ENCODE data around the gene SUGP1. TPM values are rescaled to one million over a fixed set of nuclear protein-coding genes. Genes with fewer than 3 reads are reported as not detected.

The SUGP1 gene
- total and polyA plus RNA-seq, 2 of the 4 experiments (the other 2 are of a cell fraction), result 33.2 to 35.8 TPM

GRCh38 chr19:19274146-19274545, 46.2 kb downstream of the SUGP1 start (continued):
- TF ChIP-seq RFX5 (IDR thresholded peaks at IDR 0.05; ENCODE audit: low read depth, low read length) (no peak), SMC3 (IDR thresholded peaks at IDR 0.05; ENCODE audit: low read depth, low read length) (no peak), MXI1 (IDR thresholded peaks at IDR 0.05; ENCODE audit: borderline replicate concordance, low read depth, low read length) (no peak)

- Histone ChIP-seq H3K4ac (ENCODE audit: low read depth, low read length) (peak overlapping the region; percentile 77; the same call in 1 of the 2 replicates), H3K9me3 (ENCODE audit: control insufficient read depth, insufficient read depth, low read length) (no peaks in the 10 kb centered on the region), H3K9ac (ENCODE audit: low read depth, low read length) (peak overlapping the region; percentile 38; the same call in 1 of the 2 replicates), H4K91ac (ENCODE audit: insufficient read depth, low read depth, low read length) (peak overlapping the region; percentile 46; the same call in 1 of the 2 replicates), H2AFZ (replicated peaks; ENCODE audit: low read length, poor library complexity) (peak overlapping the region; percentile 92), H3K23ac (ENCODE audit: low read depth, low read length) (peak overlapping the region; percentile 51; the same call in 1 of the 2 replicates), H3K4me2 (ENCODE audit: low read depth, low read length) (peak overlapping the region; percentile 13), H4K8ac (ENCODE audit: low read depth in 2 of 2, low read length in 2 of 2) (peak overlapping the region; percentile 88; a peak in 3 of 4 replicates), H3K56ac (ENCODE audit: extremely low read depth, insufficient read depth, low read length) (no peak overlapping the region), H4K5ac (ENCODE audit: low read depth, low read length) (peak overlapping the region; percentile 3), H4K20me1 (ENCODE audit: insufficient read depth, low read length) (no peaks in the 10 kb centered on the region; the same call in 1 of the 2 replicates), H3K36me3 (ENCODE audit: control insufficient read depth, insufficient read depth, low read length) (peaks cover 14% of the 10 kb centered on the region; the same call in 1 of the 2 replicates), H3K18ac (ENCODE audit: low read depth, low read length) (no peak overlapping the region), H3K27ac (ENCODE audit: insufficient read depth, low read length) (no peak overlapping the region), H3K4me1 (ENCODE audit: control insufficient read depth, insufficient read depth, low read length) (peaks cover 2% of the 10 kb centered on the region; the same call in 1 of the 2 replicates), H3K27me3 (ENCODE audit: control insufficient read depth, insufficient read depth, low read length) (no peaks in the 10 kb centered on the region; the same call in 1 of the 2 replicates), H3K79me1 (ENCODE audit: low read depth in 1 of 2, low read length in 2 of 2) (0 out of 4 replicates have a peak, but pooled peaks cover 0 to 6% of the 10 kb centered on the region in 2 experiments), H3K14ac (replicated peaks; ENCODE audit: low read depth, low read length) (peak overlapping the region; percentile 76), H3K9me1 (ENCODE audit: insufficient read depth, low read length) (peaks cover 4% of the 10 kb centered on the region; the same call in 1 of the 2 replicates), H2BK120ac (ENCODE audit: low read depth, low read length) (no peak overlapping the region; the same call in 1 of the 2 replicates), H2AK5ac (ENCODE audit: low read depth, low read length) (peak overlapping the region; percentile 73; the same call in 1 of the 2 replicates), H2BK5ac (ENCODE audit: low read depth, low read length, poor library complexity, severe bottlenecking) (no peak overlapping the region), H3K4me3 (ENCODE audit: insufficient read depth, low read depth, low read length) (no peak overlapping the region), H2BK15ac (ENCODE audit: low read depth, low read length) (no peak overlapping the region; the same call in 2 of the 3 replicates), H2BK20ac (ENCODE audit: low read depth, low read length) (0 out of 2 replicates have a peak overlapping the region, but pooled peaks have one; percentile 45), H2AK9ac (replicated peaks; ENCODE audit: low read depth, low read length, poor library complexity) (no peak overlapping the region)
- ATAC-seq (ENCODE audit: low read depth) (no peak), DNase-seq (no peak)
- POLR2A ChIA-PET (ENCODE audit: unreplicated experiment), result no interaction called here
- WGBS, 2 experiments (ENCODE audit: extremely low coverage in 2 of 2, insufficient read length in 1 of 2), result 89% methylated on average over 2 of the region's 8 CpGs; no CpG with 5 or more reads in 1 of the 2 experiments
- intact Hi-C loops (cut with micrococcal nuclease), result no loop called here
- BruUV-seq (replicated peaks), result no TSS peak
- no peak for TF ChIP-seq MAZ (IDR thresholded peaks at IDR 0.05; ENCODE audit: borderline replicate concordance, low read depth, low read length)
- TF ChIP-seq MAFK (IDR thresholded peaks at IDR 0.05; ENCODE audit: low read depth, low read length), result no peak
- no peak for TF ChIP-seq RAD21 (IDR thresholded peaks at IDR 0.05; ENCODE audit: low read length)
- CTCF ChIA-PET, result no interaction called here
- in situ Hi-C loops (cut with MboI; ENCODE audit: low sequenced_read_pairs), result no loop called here
- dilution Hi-C loops (cut with HindIII; ENCODE audit: low sequenced_read_pairs, unreplicated experiment), result no loop called here
These were observed 48.3 kb downstream of the SUGP1 start for GRCh38 chr19:19271828-19272599.

Measured in IMR-90 (cell line).